Measurements from ENCODE around the gene DPY19L3.

DNA sequence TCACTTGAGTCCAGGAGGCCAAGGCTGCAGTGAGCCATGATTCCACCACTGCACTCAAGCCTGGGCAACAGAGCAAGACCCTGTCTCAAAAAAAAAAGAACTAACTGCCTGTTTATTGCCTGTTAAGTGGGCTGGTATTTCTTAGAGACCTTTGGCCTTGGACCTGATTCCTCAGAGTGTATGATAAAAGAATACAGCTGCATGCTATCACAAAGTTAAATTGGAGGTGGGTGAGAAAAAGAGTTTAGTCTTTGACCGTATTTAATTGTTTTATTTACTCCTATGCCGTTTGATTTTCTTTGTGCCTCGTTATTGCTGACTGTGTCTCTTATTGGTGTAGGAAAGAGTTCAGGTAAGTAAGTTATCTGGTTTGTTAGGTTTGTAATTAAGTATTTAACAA, 25.3 kb upstream of the DPY19L3 start:
- TF ChIP-seq, protein P1, sequence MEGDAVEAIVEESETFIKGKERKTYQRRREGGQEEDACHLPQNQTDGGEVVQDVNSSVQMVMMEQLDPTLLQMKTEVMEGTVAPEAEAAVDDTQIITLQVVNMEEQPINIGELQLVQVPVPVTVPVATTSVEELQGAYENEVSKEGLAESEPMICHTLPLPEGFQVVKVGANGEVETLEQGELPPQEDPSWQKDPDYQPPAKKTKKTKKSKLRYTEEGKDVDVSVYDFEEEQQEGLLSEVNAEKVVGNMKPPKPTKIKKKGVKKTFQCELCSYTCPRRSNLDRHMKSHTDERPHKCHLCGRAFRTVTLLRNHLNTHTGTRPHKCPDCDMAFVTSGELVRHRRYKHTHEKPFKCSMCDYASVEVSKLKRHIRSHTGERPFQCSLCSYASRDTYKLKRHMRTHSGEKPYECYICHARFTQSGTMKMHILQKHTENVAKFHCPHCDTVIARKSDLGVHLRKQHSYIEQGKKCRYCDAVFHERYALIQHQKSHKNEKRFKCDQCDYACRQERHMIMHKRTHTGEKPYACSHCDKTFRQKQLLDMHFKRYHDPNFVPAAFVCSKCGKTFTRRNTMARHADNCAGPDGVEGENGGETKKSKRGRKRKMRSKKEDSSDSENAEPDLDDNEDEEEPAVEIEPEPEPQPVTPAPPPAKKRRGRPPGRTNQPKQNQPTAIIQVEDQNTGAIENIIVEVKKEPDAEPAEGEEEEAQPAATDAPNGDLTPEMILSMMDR (IDR thresholded peaks at IDR 0.05 in 4 of 5, conservative IDR thresholded peaks at IDR 0.05 in 1 of 5) = no peak
- TF ChIP-seq POLR2A (IDR thresholded peaks at IDR 0.05) = no peak
